Occipital lobe (tissue), 3 donors: ENCODE measurements around the gene SLC44A5. TPM values are rescaled to one million over a fixed set of nuclear protein-coding genes. Genes with fewer than 3 reads are reported as not detected.
"Not testable (repeated sequence)": the region's sequence is repeated elsewhere in the genome, so short reads cannot be mapped to it uniquely, and the experiment has no call there.

Source experiments
- DNase-seq: peaks from one replicate; lab custom pipeline; 2025; lab: John Stamatoyannopoulos, UW
- small RNA-seq: library from RNA; depleted of rRNA; stranded (forward); fragments of <200 nt; gene quantifications from one replicate; pipeline ENCODE3, GENCODE V24; 2014
- total RNA-seq: library from RNA; depleted of rRNA; stranded (reverse); fragments of >200 nt; gene quantifications from one replicate; pipeline ENCODE4 v1.2.3, GENCODE V29; 2014

The SLC44A5 gene
- total RNA-seq, 1 donor from 2014 or later = 266 TPM

DNA sequence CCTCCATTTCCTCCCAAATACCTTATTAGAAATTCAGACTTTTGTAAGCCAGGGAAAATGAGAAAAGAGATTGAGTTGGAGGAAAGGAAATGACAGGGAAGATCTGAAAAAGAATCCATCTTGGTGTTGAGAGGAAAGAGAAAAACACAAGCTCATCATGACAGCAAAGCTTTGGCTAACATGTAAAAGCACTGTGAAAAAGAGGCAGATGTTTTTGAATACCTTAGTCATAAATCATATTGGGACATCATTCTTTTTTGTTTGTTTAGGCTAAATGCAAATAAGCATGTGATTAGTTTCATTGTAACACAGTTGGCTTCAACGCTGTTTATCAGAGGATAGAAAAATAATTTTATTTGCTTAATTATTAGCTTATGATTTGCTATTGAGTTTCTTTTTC, 412.2 kb downstream of the SLC44A5 start:
- DNase-seq = no peak

DNA sequence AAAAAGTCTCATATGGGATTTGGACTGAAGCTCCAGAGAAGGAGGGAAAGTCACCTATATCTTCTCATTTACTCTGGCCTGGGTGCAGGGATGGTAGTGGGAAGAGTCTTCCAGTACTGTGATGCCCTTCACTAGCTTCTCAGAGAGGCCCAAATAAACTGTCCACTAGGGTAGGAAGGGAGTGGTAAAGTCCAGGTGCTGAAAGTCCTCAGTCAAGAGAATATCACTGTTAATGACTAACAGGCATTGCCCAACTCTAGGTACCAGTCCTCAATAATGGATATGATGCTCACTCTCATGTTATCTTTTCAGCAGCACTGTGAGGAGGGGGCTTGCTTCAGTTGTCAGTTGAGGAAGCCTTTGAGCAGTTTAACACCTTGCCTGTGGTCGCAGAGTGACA, 412.8 kb downstream of the SLC44A5 start:
- no peak for DNase-seq

DNA sequence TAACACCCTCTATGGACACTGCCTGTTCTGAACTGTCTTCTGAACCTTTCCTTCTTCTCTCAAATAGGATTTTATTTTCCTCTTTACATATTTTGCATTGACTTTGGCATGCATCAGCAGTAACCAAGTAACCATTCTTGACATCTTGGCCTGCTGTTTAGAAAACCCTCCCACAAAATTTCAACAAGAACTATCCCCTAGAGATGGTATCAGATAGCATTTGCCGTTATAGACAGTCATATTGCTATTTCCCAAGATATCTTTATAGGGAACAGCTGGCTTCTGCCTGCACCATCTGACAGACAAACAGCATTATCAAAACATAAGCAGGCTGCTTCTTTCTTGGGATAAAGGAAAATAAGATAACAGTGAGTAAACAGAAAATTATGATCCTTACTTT, 422.0 kb downstream of the SLC44A5 start:
- no peak for DNase-seq

DNA sequence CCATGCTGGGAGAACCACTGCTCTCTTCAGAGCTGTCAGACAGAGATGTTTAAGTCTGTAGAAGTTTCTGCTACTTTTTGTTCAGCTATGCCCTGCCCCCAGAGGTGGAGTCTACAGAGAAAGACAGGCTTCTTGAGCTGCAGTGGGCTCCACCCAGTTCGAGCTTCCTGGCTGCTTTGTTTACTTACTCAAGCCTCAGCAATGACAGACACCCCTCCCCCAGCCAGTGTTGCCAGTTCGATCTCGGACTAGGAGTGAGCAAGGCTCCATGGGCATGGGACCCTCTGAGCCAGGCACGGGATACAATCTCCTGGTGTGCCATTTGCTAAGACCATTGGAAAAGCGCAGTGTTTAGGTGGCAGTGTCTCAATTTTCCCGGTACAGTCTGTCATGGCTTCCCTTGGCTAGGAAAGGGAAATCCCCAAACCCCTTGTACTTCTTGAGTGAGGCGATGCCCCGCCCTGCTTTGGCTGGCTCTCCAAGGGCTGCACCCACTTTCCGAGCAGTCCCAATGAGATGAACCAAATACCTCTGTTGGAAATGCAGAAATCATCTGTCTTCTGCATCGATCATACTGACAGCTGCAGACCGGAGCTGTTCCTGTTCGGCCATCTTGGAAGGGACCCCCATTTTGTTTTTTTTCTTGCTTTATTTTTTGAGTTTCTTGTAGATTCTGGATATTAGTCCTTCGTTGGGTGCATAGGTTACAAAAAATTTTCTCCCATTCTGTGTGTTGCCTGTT, 429.5 kb downstream of the SLC44A5 start:
- DNase-seq = not testable (repeated sequence)

DNA sequence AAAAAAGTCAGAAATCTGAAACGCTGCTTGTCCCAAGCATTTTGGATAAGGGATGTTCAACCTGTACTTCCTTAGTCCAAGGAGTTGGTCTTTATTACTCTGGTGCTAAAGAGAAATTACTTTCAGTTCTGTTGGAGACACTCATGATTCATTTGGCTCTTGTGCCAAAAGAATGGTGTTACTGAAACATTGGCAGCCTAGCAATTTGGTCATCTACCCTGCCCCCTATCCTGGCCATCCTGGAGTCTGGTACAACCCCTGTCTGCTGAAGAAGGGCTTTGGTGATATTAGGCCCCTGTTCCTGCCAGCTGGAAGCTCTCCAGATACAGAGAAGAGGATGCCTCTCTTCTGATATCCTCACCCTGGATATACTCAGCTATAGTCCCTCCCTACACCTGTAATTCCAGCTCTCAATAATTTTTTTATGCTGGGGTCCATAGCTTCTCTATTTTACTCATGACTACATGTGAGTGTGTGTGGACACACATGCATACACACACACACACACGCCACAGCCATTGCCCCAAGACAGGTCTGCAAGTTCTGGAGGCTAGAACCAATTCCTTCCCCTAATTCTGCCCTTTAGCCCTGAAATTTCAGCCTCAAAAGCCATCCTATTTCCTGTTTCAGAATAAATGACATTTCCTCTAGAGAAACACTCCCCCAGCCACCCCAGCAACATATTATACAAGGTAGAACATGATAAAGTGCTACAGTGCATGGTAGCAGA, 436.7 kb downstream of the SLC44A5 start:
- DNase-seq = no peak

DNA sequence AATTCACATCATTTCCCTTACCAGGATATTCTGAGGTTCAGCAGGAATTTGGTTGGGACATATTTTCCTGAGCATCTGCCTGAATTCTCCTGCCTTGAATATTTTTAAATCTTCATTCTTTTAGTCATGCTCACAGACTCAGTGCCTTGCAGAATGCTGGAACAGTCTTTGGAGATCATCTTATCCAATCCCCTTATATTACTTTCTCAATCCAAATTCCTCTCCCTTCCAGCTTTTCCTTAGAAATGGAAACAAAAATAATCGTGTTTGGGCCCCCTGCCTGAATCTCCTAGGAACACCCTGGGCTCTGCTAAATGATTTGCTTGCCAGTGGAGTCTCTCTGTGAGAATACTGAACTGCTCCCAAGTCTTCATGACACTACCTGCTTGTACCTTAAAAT, 438.4 kb downstream of the SLC44A5 start:
- DNase-seq = no peak

DNA sequence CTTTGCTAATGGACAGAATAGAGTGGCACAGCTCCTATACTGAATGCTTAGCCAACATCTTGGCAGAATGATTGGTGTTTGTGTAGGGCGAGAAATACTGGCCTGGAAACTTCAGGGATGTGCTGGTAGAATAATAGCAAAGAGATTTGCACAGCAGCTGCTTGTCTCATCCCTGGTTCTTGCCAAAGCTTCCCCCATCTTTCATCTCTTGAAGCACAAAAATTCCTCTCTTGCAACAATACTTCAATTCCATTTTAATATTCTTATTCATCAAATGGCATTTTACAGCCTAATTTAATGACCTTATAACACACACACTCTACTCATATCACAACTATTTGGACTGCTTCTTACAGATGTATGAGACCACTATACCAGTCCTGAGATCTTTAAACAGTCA, 439.0 kb downstream of the SLC44A5 start:
- no peak for DNase-seq

DNA sequence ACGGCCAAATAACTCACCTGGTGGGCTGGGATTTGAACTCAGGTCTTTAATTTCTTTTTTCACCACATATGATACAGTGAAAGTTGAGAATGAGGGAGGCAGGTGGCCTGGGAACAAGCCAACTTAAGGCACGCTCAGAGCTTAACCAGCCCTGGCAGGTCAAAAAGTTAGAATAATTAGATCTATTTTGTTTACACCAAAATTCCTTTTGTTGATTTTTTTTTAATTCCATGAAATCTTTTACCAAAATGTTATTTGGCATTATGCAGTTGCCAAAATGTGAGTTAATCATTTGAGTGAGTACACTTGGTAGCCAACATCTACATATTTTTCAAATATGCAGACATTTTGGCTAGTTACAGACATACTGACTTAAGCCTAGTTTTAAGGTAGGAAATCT, 439.9 kb downstream of the SLC44A5 start:
- DNase-seq = no peak

DNA sequence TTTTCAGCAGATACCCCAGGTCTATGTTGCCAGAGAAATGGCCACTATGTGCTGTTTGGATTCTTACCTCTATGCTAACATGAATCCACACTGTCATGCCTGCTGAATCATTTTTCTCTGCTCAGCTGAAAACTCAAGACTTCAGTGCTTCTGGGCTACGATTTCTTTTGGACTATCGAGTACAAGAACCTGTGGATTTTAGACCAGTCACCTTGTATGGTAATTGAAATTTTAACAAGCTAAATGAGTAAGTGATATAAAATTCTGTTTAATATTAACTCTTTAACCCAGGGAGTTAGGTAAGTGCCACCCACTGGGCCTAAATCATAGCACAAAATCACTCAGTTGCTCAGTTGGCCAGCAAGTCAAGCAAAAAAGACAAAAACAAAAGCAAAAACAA, 440.9 kb downstream of the SLC44A5 start:
- no peak for DNase-seq

DNA sequence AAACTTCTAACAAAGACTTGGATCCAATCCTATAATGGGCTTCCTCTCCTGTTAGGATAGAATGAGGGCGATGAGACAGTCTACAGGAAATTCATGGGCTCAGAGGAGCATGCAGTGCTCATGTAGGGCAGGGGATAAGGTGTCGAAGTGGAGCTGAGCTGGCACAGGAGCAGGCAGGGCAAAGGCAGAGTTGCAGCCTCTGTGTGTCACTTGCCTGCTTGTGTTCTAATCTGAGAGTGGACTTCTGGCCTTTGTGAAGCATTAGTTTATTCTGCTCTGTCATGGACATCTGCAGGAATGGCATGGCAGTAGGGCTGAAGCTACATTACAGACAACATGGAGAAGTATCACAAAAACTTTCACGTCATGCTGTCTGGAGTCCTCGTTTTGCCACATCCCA, 444.1 kb downstream of the SLC44A5 start:
- no peak for DNase-seq

DNA sequence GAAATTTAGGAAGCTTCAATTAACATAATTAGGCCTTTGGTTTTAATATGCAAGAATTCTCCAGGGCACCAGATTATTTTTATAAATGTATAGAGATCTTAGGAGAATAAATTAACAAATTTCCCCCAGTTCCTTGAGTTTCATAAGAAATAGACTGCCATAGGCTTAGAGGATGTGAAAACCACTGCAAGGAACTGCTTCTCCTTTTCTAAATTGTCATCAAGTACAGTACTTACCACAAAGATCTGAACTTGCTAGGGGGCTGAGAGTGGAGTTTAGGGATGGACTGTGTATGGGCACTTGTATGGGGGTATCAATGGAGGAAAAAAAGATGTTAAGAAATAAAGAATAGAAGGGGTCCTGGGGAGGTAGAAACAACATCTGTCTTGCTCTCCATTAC, 445.6 kb downstream of the SLC44A5 start:
- no peak for DNase-seq

DNA sequence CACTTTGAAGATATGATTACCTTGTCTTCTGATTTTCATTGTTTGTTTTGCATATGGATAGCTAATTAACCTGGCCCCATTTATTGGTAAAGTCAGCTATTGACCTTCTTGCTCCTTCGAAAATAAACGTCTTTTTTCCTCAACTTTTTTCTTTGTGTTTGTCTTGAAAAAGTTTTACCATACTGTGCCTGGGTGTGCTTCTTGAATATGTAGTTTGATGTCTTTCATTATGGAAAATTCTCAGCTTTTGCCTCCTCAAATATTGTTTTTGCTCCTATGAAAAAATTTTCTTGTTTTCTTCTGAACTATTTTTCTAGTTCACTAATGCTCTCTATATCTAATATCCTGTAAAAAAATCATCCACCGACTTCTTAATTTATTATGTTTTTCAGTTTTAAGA, 451.8 kb downstream of the SLC44A5 start:
- DNase-seq = no peak

Small RNA genes lying within 50 kb of the gene (small RNA-seq; reads per million reads assigned to genes)
- gene RNU6-503P (not detected), gene RNU6-622P (not detected)

Other genes with a start within 250 kb of the SLC44A5 start
- 69.1 TPM for gene ACADM, start 113.6 kb upstream of the SLC44A5 start, total RNA-seq
- 90.2 TPM for gene RABGGTB, start 175.1 kb upstream of the SLC44A5 start, total RNA-seq
- gene MSH4, start 185.8 kb upstream of the SLC44A5 start, total RNA-seq = 1.6 TPM